ENCODE results near the gene BCORL1. TPM values are rescaled to one million over a fixed set of nuclear protein-coding genes. Genes with fewer than 3 reads are reported as not detected.

Gene BCORL1
- total and polyA plus RNA-seq, 2 donors (not counting 1 experiment from before 2014, with no cell fraction given) = 1.9 to 14.3 TPM

DNA sequence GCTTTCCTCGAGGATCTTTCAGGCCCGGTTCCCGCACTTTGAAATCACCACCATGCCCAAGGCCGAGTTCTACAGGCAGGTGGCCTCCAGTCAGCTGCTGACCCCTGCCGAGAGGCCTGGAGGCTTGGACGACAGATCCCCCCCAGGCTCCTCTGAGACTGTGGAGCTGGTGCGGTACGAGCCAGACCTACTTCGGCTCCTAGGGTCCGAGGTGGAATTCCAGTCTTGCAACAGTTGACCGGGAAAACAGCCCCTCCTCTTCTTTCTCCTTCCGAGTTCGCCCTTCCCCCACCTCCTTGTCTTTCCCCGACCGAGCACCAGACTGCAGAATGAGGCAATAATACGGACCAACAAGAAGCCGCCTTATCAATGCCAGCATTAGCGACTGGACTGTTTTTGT, 73.5 kb downstream of the BCORL1 start:
- Mint-ChIP-seq H3K4me1 (no peaks in the 10 kb centered on the region), H3K27me3 (no peaks in the 10 kb centered on the region), H3K4me3 (no peak overlapping the region), H3K27ac (no peak overlapping the region), H3K9me3 (ENCODE audit: insufficient read depth) (no peaks in the 10 kb centered on the region)
- 82% methylated on average over 4 of the region's 18 CpGs for WGBS (ENCODE audit: insufficient coverage)
- no peak overlapping the region for H3K27ac ChIP-seq (ENCODE audit: low read length in 2 of 2)
- H3K4me2 ChIP-seq (replicated peaks; ENCODE audit: low read depth, low read length, poor library complexity, severe bottlenecking) = no peak overlapping the region
- no peaks in the 10 kb centered on the region for H4K20me1 ChIP-seq (ENCODE audit: control insufficient read depth, insufficient read depth, low read length, poor library complexity, severe bottlenecking)
- ATAC-seq (ENCODE audit: low read depth) (no peak), DNase-seq (no peak)
- peaks cover 0 to 16% of the 10 kb centered on the region in 2 experiments for H3K36me3 ChIP-seq (replicated peaks in 1 of 2; ENCODE audit: control extremely low read depth in 1 of 2, control insufficient read depth in 1 of 2, extremely low read depth in 1 of 2, insufficient read depth in 2 of 2, low read length in 1 of 2)
- no peaks in the 10 kb centered on the region for H3K79me2 ChIP-seq (ENCODE audit: control insufficient read depth, insufficient read depth, low read length)
- no peaks in the 10 kb centered on the region for H3K27me3 ChIP-seq (replicated peaks in 1 of 4; ENCODE audit: control extremely low read depth in 1 of 4, control insufficient read depth in 3 of 4, insufficient read depth in 4 of 4, low read length in 3 of 4)
- no peak overlapping the region for H2AFZ ChIP-seq (ENCODE audit: insufficient read depth, low read depth, low read length, poor library complexity, severe bottlenecking)
- H3K4me3 ChIP-seq (ENCODE audit: control extremely low read depth in 1 of 5, extremely low read depth in 1 of 5, insufficient read depth in 1 of 5, low read depth in 2 of 5, low read length in 4 of 5) = no peak overlapping the region
- POLR2A ChIA-PET = no interaction called here
- CTCF ChIA-PET = interaction anchor here (1.4 kb wide), 1 partner anchor 130 kb away, joined by 3 read pairs; no protein-coding TSS in a partner anchor
- H3K9me3 ChIP-seq (ENCODE audit: control extremely low read depth in 1 of 3, control insufficient read depth in 2 of 3, insufficient read depth in 1 of 3, low read length in 2 of 3) = no peaks in the 10 kb centered on the region
- no peak overlapping the region for H3K9ac ChIP-seq (ENCODE audit: low read length)
- TF ChIP-seq EZH2 (IDR thresholded peaks at IDR 0.05; ENCODE audit: borderline replicate concordance, insufficient read depth, low read depth, low read length, poor library complexity, severe bottlenecking) = no peak
- TF ChIP-seq, protein P1, sequence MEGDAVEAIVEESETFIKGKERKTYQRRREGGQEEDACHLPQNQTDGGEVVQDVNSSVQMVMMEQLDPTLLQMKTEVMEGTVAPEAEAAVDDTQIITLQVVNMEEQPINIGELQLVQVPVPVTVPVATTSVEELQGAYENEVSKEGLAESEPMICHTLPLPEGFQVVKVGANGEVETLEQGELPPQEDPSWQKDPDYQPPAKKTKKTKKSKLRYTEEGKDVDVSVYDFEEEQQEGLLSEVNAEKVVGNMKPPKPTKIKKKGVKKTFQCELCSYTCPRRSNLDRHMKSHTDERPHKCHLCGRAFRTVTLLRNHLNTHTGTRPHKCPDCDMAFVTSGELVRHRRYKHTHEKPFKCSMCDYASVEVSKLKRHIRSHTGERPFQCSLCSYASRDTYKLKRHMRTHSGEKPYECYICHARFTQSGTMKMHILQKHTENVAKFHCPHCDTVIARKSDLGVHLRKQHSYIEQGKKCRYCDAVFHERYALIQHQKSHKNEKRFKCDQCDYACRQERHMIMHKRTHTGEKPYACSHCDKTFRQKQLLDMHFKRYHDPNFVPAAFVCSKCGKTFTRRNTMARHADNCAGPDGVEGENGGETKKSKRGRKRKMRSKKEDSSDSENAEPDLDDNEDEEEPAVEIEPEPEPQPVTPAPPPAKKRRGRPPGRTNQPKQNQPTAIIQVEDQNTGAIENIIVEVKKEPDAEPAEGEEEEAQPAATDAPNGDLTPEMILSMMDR (IDR thresholded peaks at IDR 0.05) = no peak
- intact Hi-C loops (cut with micrococcal nuclease) = no loop called here
- H3K4me1 ChIP-seq (ENCODE audit: control insufficient read depth in 2 of 2, insufficient read depth in 2 of 2, low read length in 2 of 2) = peaks cover 3 to 9% of the 10 kb centered on the region in 2 donors

DNA sequence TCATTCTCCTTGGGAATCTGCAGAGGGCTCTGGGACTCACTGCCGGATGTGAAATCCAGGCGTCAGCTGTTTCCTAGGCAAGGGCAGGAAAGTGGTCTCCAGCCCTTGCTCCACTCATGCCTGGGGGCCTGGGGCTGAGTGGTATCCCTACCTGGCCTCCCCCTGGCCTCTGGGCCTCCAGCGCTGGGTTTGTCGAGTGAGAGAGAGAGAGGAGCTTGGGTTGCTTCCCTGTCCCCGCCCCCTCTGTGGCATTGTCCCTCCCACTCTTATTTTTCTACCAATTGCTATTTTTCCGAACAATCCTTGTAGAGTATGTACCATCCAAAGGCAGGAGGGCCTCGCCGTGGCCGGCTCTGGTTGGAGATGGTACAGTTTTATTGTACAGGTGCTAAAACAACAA, 74.8 kb downstream of the BCORL1 start:
- intact Hi-C loops (cut with micrococcal nuclease) = no loop called here
- peaks cover 0 to 9% of the 10 kb centered on the region in 2 experiments for H3K36me3 ChIP-seq (replicated peaks in 1 of 2; ENCODE audit: control extremely low read depth in 1 of 2, control insufficient read depth in 1 of 2, extremely low read depth in 1 of 2, insufficient read depth in 2 of 2, low read length in 1 of 2)
- H3K27ac ChIP-seq (ENCODE audit: low read length in 2 of 2) = no peak overlapping the region
- no peaks in the 10 kb centered on the region for H3K9me3 ChIP-seq (ENCODE audit: control extremely low read depth in 1 of 3, control insufficient read depth in 2 of 3, insufficient read depth in 1 of 3, low read length in 2 of 3)
- no peak overlapping the region for H3K27ac Mint-ChIP-seq
- no peak overlapping the region for H3K4me2 ChIP-seq (replicated peaks; ENCODE audit: low read depth, low read length, poor library complexity, severe bottlenecking)
- ChIA-PET CTCF (no interaction called here), POLR2A (interaction anchor here (0.8 kb wide), 1 partner anchor 150 kb away, joined by 3 read pairs; no protein-coding TSS in a partner anchor)
- H3K4me1 ChIP-seq (ENCODE audit: control insufficient read depth in 2 of 2, insufficient read depth in 2 of 2, low read length in 2 of 2) = peaks cover 3 to 11% of the 10 kb centered on the region in 2 donors
- no peak overlapping the region for H2AFZ ChIP-seq (ENCODE audit: insufficient read depth, low read depth, low read length, poor library complexity, severe bottlenecking)
- no peaks in the 10 kb centered on the region for H3K79me2 ChIP-seq (ENCODE audit: control insufficient read depth, insufficient read depth, low read length)
- H3K27me3 ChIP-seq (replicated peaks in 1 of 4; ENCODE audit: control extremely low read depth in 1 of 4, control insufficient read depth in 3 of 4, insufficient read depth in 4 of 4, low read length in 3 of 4) = no peaks in the 10 kb centered on the region
- H3K9me3 Mint-ChIP-seq (ENCODE audit: insufficient read depth) = no peaks in the 10 kb centered on the region
- H3K4me3 ChIP-seq (ENCODE audit: control extremely low read depth in 1 of 5, extremely low read depth in 1 of 5, insufficient read depth in 1 of 5, low read depth in 2 of 5, low read length in 4 of 5) = no peak overlapping the region
- ATAC-seq (ENCODE audit: low read depth) = no peak
- no peak overlapping the region for H3K4me3 Mint-ChIP-seq
- TF ChIP-seq EZH2 (IDR thresholded peaks at IDR 0.05; ENCODE audit: borderline replicate concordance, insufficient read depth, low read depth, low read length, poor library complexity, severe bottlenecking) = no peak
- TF ChIP-seq, protein P1 (IDR thresholded peaks at IDR 0.05) = no peak
- no peaks in the 10 kb centered on the region for H3K27me3 Mint-ChIP-seq
- H3K4me1 Mint-ChIP-seq = no peaks in the 10 kb centered on the region
- H3K9ac ChIP-seq (ENCODE audit: low read length) = no peak overlapping the region
- no peak for DNase-seq
- 100% methylated on average over 2 of the region's 9 CpGs for WGBS (ENCODE audit: insufficient coverage)
- no peaks in the 10 kb centered on the region for H4K20me1 ChIP-seq (ENCODE audit: control insufficient read depth, insufficient read depth, low read length, poor library complexity, severe bottlenecking)

Data from B cell (primary cell).